Measurements from ENCODE around the gene NMT2. TPM values are rescaled to one million over a fixed set of nuclear protein-coding genes. Genes with fewer than 3 reads are reported as not detected.

NMT2 gene
- total RNA-seq, 1 experiment from 2014 or later, result 14.3 TPM

- Histone ChIP-seq H3K4me1 (ENCODE audit: control insufficient read depth, insufficient read depth, low read length) (no peaks in the 10 kb centered on the region), H3K9me3 (ENCODE audit: control insufficient read depth, insufficient read depth, low read depth, low read length) (no peaks in the 10 kb centered on the region), H3K4me3 (ENCODE audit: low read depth in 2 of 2, low read length in 2 of 2) (no peak overlapping the region), H3K27me3 (ENCODE audit: control insufficient read depth, insufficient read depth, low read length) (no peaks in the 10 kb centered on the region), H3K36me3 (ENCODE audit: control insufficient read depth, insufficient read depth, low read length) (no peaks in the 10 kb centered on the region; the same call in 1 of the 2 replicates), H3K27ac (ENCODE audit: low read length) (no peak overlapping the region)
- in situ Hi-C loops (cut with HindIII; ENCODE audit: low pct_unique_long_range_greater_than_20kb, low sequenced_read_pairs), result no loop called here
- DNase-seq (ENCODE audit: low read depth, low spot score), result no peak
- intact Hi-C loops (cut with micrococcal nuclease; ENCODE audit: unreplicated experiment), result no loop called here
- CTCF ChIA-PET, result no interaction called here
- no TSS peak for BruUV-seq (replicated peaks)
- POLR2A ChIA-PET, result no interaction called here
- TF ChIP-seq TCF7L2 (IDR thresholded peaks at IDR 0.05; ENCODE audit: low read depth, low read length) (no peak), POLR2AphosphoS5 (IDR thresholded peaks at IDR 0.05; ENCODE audit: low read depth, low read length) (no peak), SIN3A (IDR thresholded peaks at IDR 0.05; ENCODE audit: borderline replicate concordance, insufficient read depth, low read depth, low read length) (no peak), CTCF (IDR thresholded peaks at IDR 0.05) (no peak), REST (IDR thresholded peaks at IDR 0.05; ENCODE audit: insufficient read depth in 1 of 2, low read depth in 2 of 2, low read length in 1 of 2) (no peak)
- ATAC-seq, result no peak
Observed at GRCh38 chr10:15124908-15125307, 43.6 kb downstream of the NMT2 start.

- Histone ChIP-seq H3K9me3 (ENCODE audit: control insufficient read depth, insufficient read depth, low read depth, low read length) (no peaks in the 10 kb centered on the region), H3K36me3 (ENCODE audit: control insufficient read depth, insufficient read depth, low read length) (no peaks in the 10 kb centered on the region; the same call in 1 of the 2 replicates), H3K4me3 (ENCODE audit: low read depth in 2 of 2, low read length in 2 of 2) (no peak overlapping the region), H3K27ac (ENCODE audit: low read length) (no peak overlapping the region), H3K27me3 (ENCODE audit: control insufficient read depth, insufficient read depth, low read length) (no peaks in the 10 kb centered on the region), H3K4me1 (ENCODE audit: control insufficient read depth, insufficient read depth, low read length) (no peaks in the 10 kb centered on the region)
- POLR2A ChIA-PET, result interaction anchor here (0.6 kb wide), 1 partner anchor 20 kb away, joined by 6 read pairs; no protein-coding TSS in a partner anchor
- TSS peak; percentile 36 for BruUV-seq (replicated peaks)
- ATAC-seq (no peak), DNase-seq (ENCODE audit: low read depth, low spot score) (no peak)
- intact Hi-C loops (cut with micrococcal nuclease; ENCODE audit: unreplicated experiment), result no loop called here
- in situ Hi-C loops (cut with HindIII; ENCODE audit: low pct_unique_long_range_greater_than_20kb, low sequenced_read_pairs), result no loop called here
- TF ChIP-seq CTCF (IDR thresholded peaks at IDR 0.05) (no peak), SIN3A (IDR thresholded peaks at IDR 0.05; ENCODE audit: borderline replicate concordance, insufficient read depth, low read depth, low read length) (no peak), TCF7L2 (IDR thresholded peaks at IDR 0.05; ENCODE audit: low read depth, low read length) (no peak), POLR2AphosphoS5 (IDR thresholded peaks at IDR 0.05; ENCODE audit: low read depth, low read length) (no peak), REST (IDR thresholded peaks at IDR 0.05; ENCODE audit: insufficient read depth in 1 of 2, low read depth in 2 of 2, low read length in 1 of 2) (no peak)
- CTCF ChIA-PET, result no interaction called here
Observed at GRCh38 chr10:15124190-15124589, 44.3 kb downstream of the NMT2 start.

All from Panc1 (cell line).